Stimulated activated CD4-positive, alpha-beta T cell treated with anti-CD3 and anti-CD28 coated beads, TNF-alpha, amount 100 ng/mL, for 1 hour (primary cell): ENCODE results near the gene S100A11.
"Not testable (repeated sequence)": the region's sequence is repeated elsewhere in the genome, so short reads cannot be mapped to it uniquely, and the experiment has no call there.

Experiments
- DNase-seq, 3 donors: peaks; one replicate each; pipeline ENCODE4 v3.0.0-alpha.2; 2020; ENCODE audit warnings: low read depth in 3 of 3, low spot score in 1 of 3

Gene S100A11

GRCh38 chr1:152036267-152037216 is at the start of gene S100A11:
S100A11 (minus strand) TSS chr1:152037004; CDS start chr1:152036915, 89 bp downstream.
- peak; percentile 44 to 58 (median 50) for DNase-seq

- no peak for DNase-seq
Observed at GRCh38 chr1:152084853-152085252, 48.0 kb upstream of the S100A11 start.

- not testable (repeated sequence) for DNase-seq
Observed at GRCh38 chr1:152081026-152081425, 44.2 kb upstream of the S100A11 start.

GRCh38 chr1:152080494-152080893 is 43.7 kb upstream of the S100A11 start:
- not testable (repeated sequence) for DNase-seq

- no peak for DNase-seq
Observed at GRCh38 chr1:152078831-152079441, 42.1 kb upstream of the S100A11 start.

GRCh38 chr1:152072311-152072710 is 35.5 kb upstream of the S100A11 start:
- no peak for DNase-seq

GRCh38 chr1:152071123-152071522 is 34.3 kb upstream of the S100A11 start:
- no peak for DNase-seq

- no peak for DNase-seq
Observed at GRCh38 chr1:152067929-152068328, 31.1 kb upstream of the S100A11 start.

GRCh38 chr1:152067150-152067549 is 30.3 kb upstream of the S100A11 start:
- no peak for DNase-seq

- no peak for DNase-seq
Observed at GRCh38 chr1:152061952-152062351, 25.1 kb upstream of the S100A11 start.

- DNase-seq: no peak
Observed at GRCh38 chr1:152053375-152053774, 16.6 kb upstream of the S100A11 start.

- DNase-seq: peak; percentile 58 to 82 (median 65)
Observed at GRCh38 chr1:152052606-152053005, 15.8 kb upstream of the S100A11 start.

- no peak for DNase-seq
Observed at GRCh38 chr1:152050886-152051675, 14.3 kb upstream of the S100A11 start.

- DNase-seq: no peak
Observed at GRCh38 chr1:152049291-152050083, 12.7 kb upstream of the S100A11 start.

- peak in 2 of 3 donors; percentile 24 to 27 for DNase-seq
Observed at GRCh38 chr1:152048416-152049009, 11.7 kb upstream of the S100A11 start.

- peak; percentile 59 to 67 (median 62) for DNase-seq
Observed at GRCh38 chr1:152047730-152048415, 11.1 kb upstream of the S100A11 start.

GRCh38 chr1:152047413-152047729 is 10.6 kb upstream of the S100A11 start:
- no peak for DNase-seq

GRCh38 chr1:152044386-152044785 is 7.6 kb upstream of the S100A11 start:
- DNase-seq: no peak

GRCh38 chr1:152043870-152044269 is 7.1 kb upstream of the S100A11 start:
- DNase-seq: no peak

- no peak for DNase-seq
Observed at GRCh38 chr1:152042030-152042429, 5.2 kb upstream of the S100A11 start.
